K562 (cell line): ENCODE results near the gene ALDH1A3. TPM values are rescaled to one million over a fixed set of nuclear protein-coding genes. Genes with fewer than 3 reads are reported as not detected.

Experiments
- AFF4 ChIP-seq: sonication (generic); formaldehyde crosslinking; IDR thresholded peaks from 2 replicates; pipeline ENCODE4 v1.8.0; 2023; ENCODE audit warnings: mild to moderate bottlenecking, missing genetic modification reagents
- ASH1L ChIP-seq: fragments of 450-650 bp; IDR thresholded peaks from 2 replicates; pipeline ENCODE4 v1.6.1; 2018; ENCODE audit warnings: borderline replicate concordance, mild to moderate bottlenecking, low read depth; ENCODE audit not compliant: partially characterized antibody
- EP400 ChIP-seq: fragments of 450-650 bp; IDR thresholded peaks from 2 replicates; pipeline ENCODE4 v1.6.1; 2017; ENCODE audit warnings: antibody characterized with exemption, mild to moderate bottlenecking, moderate library complexity
- IRF9 ChIP-seq: fragments of 450-650 bp; IDR thresholded peaks from 2 replicates; pipeline ENCODE4 v1.6.1; 2016; ENCODE audit warnings: missing biosample characterization, missing genetic modification characterization
- KDM4B ChIP-seq, 2 experiments: fragments of 450-650 bp in 1 of 2; sonication (generic) in 1 of 2; IDR thresholded peaks; 2 replicates each; pipeline ENCODE4 v1.6.1; 2016 to 2017; ENCODE audit warnings: borderline replicate concordance in 2 of 2, antibody characterized with exemption in 1 of 2, low read depth in 1 of 2, mild to moderate bottlenecking in 1 of 2
- NFIC ChIP-seq: fragments of 450-650 bp; IDR thresholded peaks from 2 replicates; pipeline ENCODE4 v1.6.1; 2017; ENCODE audit warnings: mild to moderate bottlenecking, inconsistent platforms
- RBM17 ChIP-seq: fragments of 200-400 bp; formaldehyde crosslinking; IDR thresholded peaks from 2 replicates; pipeline ENCODE4 v1.6.1; 2017; ENCODE audit warnings: low read depth, mild to moderate bottlenecking, low read length, borderline replicate concordance
- ZFP91 ChIP-seq: sonication (generic); formaldehyde crosslinking; IDR thresholded peaks from 2 replicates; pipeline ENCODE4 v1.8.0; 2022; ENCODE audit warnings: mild to moderate bottlenecking, missing genetic modification reagents
- polyA plus RNA-seq, 8 experiments: library from polyadenylated mRNA; depleted of rRNA in 4 of 8; stranded (reverse) in 5 of 8; unstranded in 3 of 8; fragments of >200 nt; fragmentation: Nextera tagmentation in 2 of 8; fragmentation: Illumina TruSeq in 1 of 8; extraction: Ambion mirVana in 2 of 8; extraction: Trizol in 1 of 8; gene quantifications; 2 replicates each; pipeline versions ENCODE4 v1.2.1 to v1.2.3, GENCODE V29; 2011 to 2014; ENCODE audit warnings: inconsistent platforms in 1 of 8, missing spikeins in 1 of 8
- total RNA-seq, 7 experiments: library from RNA; depleted of rRNA in 6 of 7; stranded (reverse); fragments of >200 nt in 6 of 7; fragmentation: Illumina TruSeq in 2 of 7; extraction: Trizol in 2 of 7; gene quantifications; 2 replicates each; pipeline versions ENCODE4 v1.2.1 to v1.2.3, GENCODE V29; 2011 to 2021; ENCODE audit warnings: low replicate concordance in 1 of 7
- TF ChIP-seq, protein P1 (sequence below): sonication (generic); formaldehyde crosslinking; IDR thresholded peaks from 2 replicates; pipeline ENCODE4 v1.8.0; 2022; ENCODE audit warnings: missing genetic modification reagents, mild to moderate bottlenecking, moderate library complexity, borderline replicate concordance
- TF ChIP-seq, protein P2 (sequence below), 2 experiments: fragments of 450-650 bp; formaldehyde crosslinking in 1 of 2; IDR thresholded peaks; 2 replicates each; pipeline versions ENCODE4 v1.4.0 to v1.6.1; 2014 to 2020; ENCODE audit warnings: mild to moderate bottlenecking in 2 of 2, borderline replicate concordance in 1 of 2, low read depth in 1 of 2

The ALDH1A3 gene
- total and polyA plus RNA-seq, 9 of the 15 experiments (the other 6 are each of a cell fraction or from before 2014, with no cell fraction given): 0.38 TPM; not detected in 8

DNA sequence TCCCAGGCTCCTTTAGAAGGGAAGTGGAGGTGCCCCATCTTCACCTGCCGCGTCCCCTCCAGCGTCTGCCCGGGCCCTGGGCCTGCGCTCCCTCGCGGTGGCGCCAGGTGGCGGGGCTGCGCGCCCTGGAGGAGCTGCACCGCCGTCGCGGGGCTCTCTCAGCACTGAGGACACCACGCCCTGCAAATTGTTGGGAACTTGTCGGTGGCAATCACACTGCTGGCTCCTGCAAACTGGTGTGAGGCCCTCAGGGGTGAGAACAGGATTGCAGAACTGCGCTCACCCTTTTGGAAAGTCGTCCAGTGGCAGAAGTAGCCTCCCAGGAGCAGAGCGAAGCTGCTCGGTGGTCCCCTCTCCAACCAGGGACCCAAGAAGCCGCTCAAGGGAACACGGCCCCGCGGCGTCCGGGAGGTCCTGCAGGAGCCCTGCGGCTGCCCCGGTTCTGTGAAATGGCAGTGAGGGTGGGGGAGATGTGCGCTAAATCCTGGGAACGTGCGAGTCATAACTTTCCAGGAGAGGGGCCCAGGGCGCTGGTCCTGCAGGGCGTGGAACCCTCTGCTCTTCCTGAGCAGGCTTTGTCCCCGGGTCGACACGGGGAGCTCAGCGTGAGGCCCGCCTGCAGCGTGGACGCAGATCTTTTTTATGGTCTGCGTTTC lies 38.5 kb downstream of the ALDH1A3 start (continued):
- TF ChIP-seq AFF4 (CRISPR knock-in tag): no peak
- TF ChIP-seq IRF9 (tag): no peak
- no peak for TF ChIP-seq ASH1L
- TF ChIP-seq RBM17: no peak
- TF ChIP-seq EP400: no peak
- no peak for TF ChIP-seq KDM4B (IDR thresholded peaks at IDR 0.05; ENCODE audit: borderline replicate concordance in 2 of 2, low read depth in 1 of 2)
- TF ChIP-seq, protein P1, sequence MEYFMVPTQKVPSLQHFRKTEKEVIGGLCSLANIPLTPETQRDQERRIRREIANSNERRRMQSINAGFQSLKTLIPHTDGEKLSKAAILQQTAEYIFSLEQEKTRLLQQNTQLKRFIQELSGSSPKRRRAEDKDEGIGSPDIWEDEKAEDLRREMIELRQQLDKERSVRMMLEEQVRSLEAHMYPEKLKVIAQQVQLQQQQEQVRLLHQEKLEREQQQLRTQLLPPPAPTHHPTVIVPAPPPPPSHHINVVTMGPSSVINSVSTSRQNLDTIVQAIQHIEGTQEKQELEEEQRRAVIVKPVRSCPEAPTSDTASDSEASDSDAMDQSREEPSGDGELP (CRISPR knock-in tag): peak; percentile 45; the same call in 1 of the 2 replicates
- TF ChIP-seq NFIC: peak; percentile 24
- TF ChIP-seq ZFP91 (CRISPR knock-in tag): 0 out of 2 replicates have a peak, but pooled peaks have one; percentile 32
- TF ChIP-seq, protein P2, sequence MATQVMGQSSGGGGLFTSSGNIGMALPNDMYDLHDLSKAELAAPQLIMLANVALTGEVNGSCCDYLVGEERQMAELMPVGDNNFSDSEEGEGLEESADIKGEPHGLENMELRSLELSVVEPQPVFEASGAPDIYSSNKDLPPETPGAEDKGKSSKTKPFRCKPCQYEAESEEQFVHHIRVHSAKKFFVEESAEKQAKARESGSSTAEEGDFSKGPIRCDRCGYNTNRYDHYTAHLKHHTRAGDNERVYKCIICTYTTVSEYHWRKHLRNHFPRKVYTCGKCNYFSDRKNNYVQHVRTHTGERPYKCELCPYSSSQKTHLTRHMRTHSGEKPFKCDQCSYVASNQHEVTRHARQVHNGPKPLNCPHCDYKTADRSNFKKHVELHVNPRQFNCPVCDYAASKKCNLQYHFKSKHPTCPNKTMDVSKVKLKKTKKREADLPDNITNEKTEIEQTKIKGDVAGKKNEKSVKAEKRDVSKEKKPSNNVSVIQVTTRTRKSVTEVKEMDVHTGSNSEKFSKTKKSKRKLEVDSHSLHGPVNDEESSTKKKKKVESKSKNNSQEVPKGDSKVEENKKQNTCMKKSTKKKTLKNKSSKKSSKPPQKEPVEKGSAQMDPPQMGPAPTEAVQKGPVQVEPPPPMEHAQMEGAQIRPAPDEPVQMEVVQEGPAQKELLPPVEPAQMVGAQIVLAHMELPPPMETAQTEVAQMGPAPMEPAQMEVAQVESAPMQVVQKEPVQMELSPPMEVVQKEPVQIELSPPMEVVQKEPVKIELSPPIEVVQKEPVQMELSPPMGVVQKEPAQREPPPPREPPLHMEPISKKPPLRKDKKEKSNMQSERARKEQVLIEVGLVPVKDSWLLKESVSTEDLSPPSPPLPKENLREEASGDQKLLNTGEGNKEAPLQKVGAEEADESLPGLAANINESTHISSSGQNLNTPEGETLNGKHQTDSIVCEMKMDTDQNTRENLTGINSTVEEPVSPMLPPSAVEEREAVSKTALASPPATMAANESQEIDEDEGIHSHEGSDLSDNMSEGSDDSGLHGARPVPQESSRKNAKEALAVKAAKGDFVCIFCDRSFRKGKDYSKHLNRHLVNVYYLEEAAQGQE (IDR thresholded peaks at IDR 0.05; ENCODE audit: borderline replicate concordance): peak; percentile 53
- TF ChIP-seq, protein P2 (CRISPR knock-in tag; IDR thresholded peaks at IDR 0.05; ENCODE audit: low read depth): no peak
